Upper lobe of left lung (tissue), 6 donors: ENCODE results near the gene SLC41A3. TPM values are rescaled to one million over a fixed set of nuclear protein-coding genes. Genes with fewer than 3 reads are reported as not detected.
A peak's percentile ranks its signal among the peaks of the same experiment; 100 is the strongest.

ENCODE experiments used
- ATAC-seq, 2 donors: fragments of 200-7000 bp; cut with Tn5 transposase; one replicate each; pipeline ENCODE4 v1.9.1; 2022; ENCODE audit warnings: mild to moderate bottlenecking in 2 of 2, moderate library complexity in 2 of 2; ENCODE audit not compliant: low FRiP score in 2 of 2
- DNase-seq, 2 donors: peaks; one replicate each; pipeline ENCODE4 v3.0.0-alpha.2; 2019 to 2020
- H3K27ac ChIP-seq, 4 donors: fragments of 200-600 bp; sonication (generic); one replicate each; pipeline ENCODE4 v1.5.1; 2016 to 2019
- H3K27me3 ChIP-seq, 4 donors: fragments of 200-600 bp; sonication (generic); one replicate each; pipeline ENCODE4 v1.5.1; 2017 to 2019
- H3K36me3 ChIP-seq, 4 donors: fragments of 200-600 bp; sonication (generic); one replicate each; pipeline ENCODE4 v1.5.1; 2016 to 2019
- H3K4me1 ChIP-seq, 4 donors: fragments of 200-600 bp; sonication (generic); one replicate each; pipeline ENCODE4 v1.5.1; 2018 to 2019
- H3K4me3 ChIP-seq, 4 donors: fragments of 200-600 bp; sonication (generic); one replicate each; pipeline ENCODE4 v1.5.1; 2017 to 2019; ENCODE audit warnings: mild to moderate bottlenecking in 2 of 4, moderate library complexity in 1 of 4
- H3K9me3 ChIP-seq, 4 donors: fragments of 200-600 bp; sonication (generic); one replicate each; pipeline ENCODE4 v1.5.1; 2018 to 2019
- EP300 ChIP-seq, 4 donors: sonication (generic); formaldehyde crosslinking; IDR thresholded peaks; one replicate each; pipeline ENCODE4 v1.5.1; 2017; ENCODE audit warnings: antibody characterized with exemption in 4 of 4, control low read depth in 2 of 4
- POLR2A ChIP-seq, 4 donors: fragments of 450-650 bp; IDR thresholded peaks; one replicate each; pipeline ENCODE4 v1.5.1; 2016 to 2017; ENCODE audit warnings: antibody characterized with exemption in 4 of 4, mild to moderate bottlenecking in 2 of 4
- POLR2AphosphoS5 ChIP-seq, 2 donors: sonication (generic); formaldehyde crosslinking; IDR thresholded peaks; one replicate each; pipeline ENCODE4 v1.5.1; 2017; ENCODE audit warnings: antibody characterized with exemption in 2 of 2
- WGBS, 2 donors: methylation state at CpG; one replicate each; pipeline ENCODE4 v1.1.5; 2017 to 2018; 5-methylcytosine and 5-hydroxymethylcytosine counted together
- total RNA-seq, 6 donors: library from RNA; depleted of rRNA in 4 of 6; stranded (reverse); fragments of >200 nt in 4 of 6; gene quantifications; one replicate each; pipeline versions ENCODE4 v1.1.0 to v1.2.1, GENCODE V29; 2016 to 2021
- TF ChIP-seq, protein P1 (sequence below), 6 experiments: fragments of 450-650 bp in 4 of 6; fragments of 200-600 bp in 2 of 6; sonication (generic) in 2 of 6; IDR thresholded peaks; one replicate each; pipeline ENCODE4 v1.5.1; 2016 to 2019; ENCODE audit warnings: antibody characterized with exemption in 6 of 6
- donor health status: DM: no; HTN: no; CAD: no; lungs with moderate emphysema.
- donor health status: DM: no; HTN: yes; CAD: no; lungs with severe emphysema.

The SLC41A3 gene
- total RNA-seq, 6 donors from 2014 or later, result 17.1 to 40.1 (median 32.3) TPM

DNA sequence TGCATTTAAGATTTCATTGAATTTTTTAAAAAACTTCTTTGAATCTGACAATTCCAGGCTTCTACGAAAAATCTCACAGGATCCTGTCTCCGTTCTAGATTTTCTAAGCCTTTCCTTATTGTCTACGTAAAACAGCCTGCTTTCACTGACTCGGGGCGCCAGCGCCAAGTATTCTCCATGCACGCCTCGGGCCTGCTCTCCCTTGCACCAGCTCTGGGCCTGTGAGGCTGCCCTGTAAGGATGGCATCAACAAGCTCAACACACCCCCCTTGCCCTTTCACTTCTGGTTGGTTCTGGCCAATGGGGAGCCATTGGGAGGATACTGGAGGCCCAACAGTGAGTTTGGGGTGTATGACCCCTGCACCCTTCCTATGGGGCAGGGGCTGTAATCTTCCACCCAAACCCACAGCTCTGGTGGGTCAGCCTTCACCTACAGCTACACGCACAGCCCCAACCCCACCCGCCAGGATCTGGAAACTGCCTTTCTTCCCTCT lies 47.8 kb downstream of the SLC41A3 start:
- no peak overlapping the region for H3K4me3 ChIP-seq
- ATAC-seq (no peak), DNase-seq (peak in 1 of 2 donors; percentile 6)
- no peaks in the 10 kb centered on the region for H3K9me3 ChIP-seq
- no peaks in the 10 kb centered on the region for H3K4me1 ChIP-seq
- H3K36me3 ChIP-seq, result peaks cover 0 to 18% (median 3%) of the 10 kb centered on the region in 4 donors
- TF ChIP-seq POLR2A (IDR thresholded peaks at IDR 0.05) (no peak), POLR2AphosphoS5 (IDR thresholded peaks at IDR 0.05) (no peak), EP300 (IDR thresholded peaks at IDR 0.05) (no peak)
- TF ChIP-seq, protein P1, sequence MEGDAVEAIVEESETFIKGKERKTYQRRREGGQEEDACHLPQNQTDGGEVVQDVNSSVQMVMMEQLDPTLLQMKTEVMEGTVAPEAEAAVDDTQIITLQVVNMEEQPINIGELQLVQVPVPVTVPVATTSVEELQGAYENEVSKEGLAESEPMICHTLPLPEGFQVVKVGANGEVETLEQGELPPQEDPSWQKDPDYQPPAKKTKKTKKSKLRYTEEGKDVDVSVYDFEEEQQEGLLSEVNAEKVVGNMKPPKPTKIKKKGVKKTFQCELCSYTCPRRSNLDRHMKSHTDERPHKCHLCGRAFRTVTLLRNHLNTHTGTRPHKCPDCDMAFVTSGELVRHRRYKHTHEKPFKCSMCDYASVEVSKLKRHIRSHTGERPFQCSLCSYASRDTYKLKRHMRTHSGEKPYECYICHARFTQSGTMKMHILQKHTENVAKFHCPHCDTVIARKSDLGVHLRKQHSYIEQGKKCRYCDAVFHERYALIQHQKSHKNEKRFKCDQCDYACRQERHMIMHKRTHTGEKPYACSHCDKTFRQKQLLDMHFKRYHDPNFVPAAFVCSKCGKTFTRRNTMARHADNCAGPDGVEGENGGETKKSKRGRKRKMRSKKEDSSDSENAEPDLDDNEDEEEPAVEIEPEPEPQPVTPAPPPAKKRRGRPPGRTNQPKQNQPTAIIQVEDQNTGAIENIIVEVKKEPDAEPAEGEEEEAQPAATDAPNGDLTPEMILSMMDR (IDR thresholded peaks at IDR 0.05), result no peak
- no peak overlapping the region for H3K27ac ChIP-seq
- no peaks in the 10 kb centered on the region for H3K27me3 ChIP-seq
- WGBS, 2 donors, result 92 to 96% methylated on average over 10 of the region's 10 CpGs

DNA sequence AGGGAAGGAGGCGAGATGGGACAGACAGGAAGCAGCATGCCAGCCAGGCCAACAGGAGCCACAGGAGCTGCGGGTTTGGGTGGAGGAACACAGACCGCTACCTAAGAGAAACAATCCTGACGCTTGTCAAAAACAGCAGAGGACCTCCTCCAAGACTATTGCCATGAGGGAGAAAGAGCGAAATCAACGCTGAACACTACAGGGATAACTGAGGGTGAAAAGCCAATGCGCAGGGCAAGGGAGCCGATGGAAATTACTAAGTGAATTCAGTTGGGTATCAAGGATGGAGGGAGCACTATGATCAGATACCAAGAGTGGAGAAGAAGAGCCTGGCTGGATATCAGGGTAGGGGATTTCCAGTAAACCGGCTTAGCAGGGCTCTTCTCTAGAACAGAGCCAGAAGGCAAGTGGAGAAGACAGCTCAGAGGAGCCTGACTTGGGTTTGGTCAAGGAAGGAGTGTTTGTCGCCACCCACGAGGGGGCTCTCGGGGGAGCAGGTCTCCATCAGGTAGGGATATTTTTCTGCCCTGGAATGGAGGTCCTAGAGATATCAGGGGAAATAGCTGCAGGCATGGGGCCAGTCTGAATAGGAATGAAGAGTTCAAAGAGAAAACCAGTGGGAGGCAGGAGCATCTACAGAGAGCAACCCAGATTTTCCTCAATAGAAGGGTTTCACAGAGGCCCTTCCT lies 48.4 kb downstream of the SLC41A3 start:
- Histone ChIP-seq H3K9me3 (no peaks in the 10 kb centered on the region), H3K4me1 (no peaks in the 10 kb centered on the region), H3K36me3 (peaks cover 0 to 18% (median 3%) of the 10 kb centered on the region in 4 donors), H3K4me3 (no peak overlapping the region), H3K27me3 (no peaks in the 10 kb centered on the region), H3K27ac (no peak overlapping the region)
- no peak for ATAC-seq
- TF ChIP-seq POLR2AphosphoS5 (IDR thresholded peaks at IDR 0.05), result no peak
- 95 to 96% methylated on average over 12 of the region's 12 CpGs for WGBS, 2 donors
- DNase-seq, result peak in 1 of 2 donors; percentile 11

DNA sequence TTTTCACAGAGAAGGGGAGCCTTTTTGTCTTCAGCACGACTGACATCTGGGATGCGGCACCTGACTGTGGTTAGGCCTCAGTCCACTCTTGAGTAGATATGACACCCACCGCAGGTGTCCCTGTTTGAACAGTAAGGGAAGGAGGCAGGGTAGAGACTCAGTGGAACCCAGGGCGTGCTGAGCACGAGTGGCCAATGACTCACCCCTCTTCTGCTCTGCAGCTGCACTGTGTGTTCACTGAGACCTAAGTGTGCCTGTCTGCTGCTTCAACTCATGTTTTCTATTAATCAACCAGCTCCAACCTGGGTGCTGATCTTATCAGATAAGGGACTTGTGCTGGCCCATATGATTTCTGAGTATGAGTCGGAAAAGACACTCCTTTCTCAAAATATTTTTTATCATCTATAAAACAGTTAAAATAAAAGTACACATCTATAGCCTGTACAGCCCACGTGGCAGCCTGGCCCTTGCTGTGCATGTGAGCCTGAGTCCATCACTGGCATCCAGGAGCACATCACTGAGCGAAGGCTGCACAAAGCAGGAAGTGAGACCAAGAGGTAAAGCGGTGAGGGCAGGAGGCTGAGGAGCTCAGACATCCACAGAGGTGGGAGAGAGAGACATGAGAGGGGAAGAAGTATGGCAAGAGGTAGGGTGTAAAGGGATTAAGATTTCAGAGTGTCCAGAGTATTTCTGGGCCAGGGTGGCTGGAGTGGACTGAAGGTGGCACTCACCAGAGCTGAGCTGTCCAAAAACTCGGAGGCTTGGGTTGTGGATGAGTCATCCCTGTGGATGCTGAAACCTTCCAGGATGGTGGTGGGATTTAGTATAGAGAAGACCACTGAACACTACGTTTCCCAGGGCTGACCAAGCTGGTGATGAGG lies 49.2 kb downstream of the SLC41A3 start:
- H3K27ac ChIP-seq, result no peak overlapping the region
- H3K9me3 ChIP-seq, result no peaks in the 10 kb centered on the region
- H3K4me3 ChIP-seq, result no peak overlapping the region
- peaks cover 0 to 18% (median 3%) of the 10 kb centered on the region in 4 donors for H3K36me3 ChIP-seq
- no peaks in the 10 kb centered on the region for H3K27me3 ChIP-seq
- no peaks in the 10 kb centered on the region for H3K4me1 ChIP-seq
- ATAC-seq, result peak; percentile 23 to 54
- WGBS, 2 donors, result 82% methylated on average over 11 of the region's 11 CpGs
- DNase-seq, result peak in 1 of 2 donors; percentile 12
- TF ChIP-seq EP300 (IDR thresholded peaks at IDR 0.05) (no peak), POLR2A (IDR thresholded peaks at IDR 0.05) (no peak), POLR2AphosphoS5 (IDR thresholded peaks at IDR 0.05) (no peak)
- TF ChIP-seq, protein P1 (IDR thresholded peaks at IDR 0.05), result no peak

DNA sequence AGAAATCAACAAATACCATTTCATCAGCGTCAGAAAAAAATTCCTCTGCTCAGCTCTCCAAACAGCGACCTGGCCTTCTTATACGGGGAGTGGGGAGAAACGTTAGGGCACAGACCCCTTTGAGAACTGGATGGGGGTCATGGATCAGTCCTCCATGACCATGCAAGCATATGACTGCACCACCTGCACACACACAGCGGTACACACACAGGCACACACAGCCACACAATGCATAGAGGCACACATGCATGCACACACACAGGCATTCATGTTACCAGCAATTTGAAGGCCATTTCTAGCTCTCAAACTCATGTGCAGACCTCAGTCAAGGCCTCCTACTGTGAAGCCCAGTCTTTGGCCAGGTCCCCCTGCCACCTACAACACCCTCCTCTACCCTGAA lies 50.2 kb downstream of the SLC41A3 start:
- H3K4me1 ChIP-seq, result no peaks in the 10 kb centered on the region
- peaks cover 0 to 23% (median 3%) of the 10 kb centered on the region in 4 donors for H3K36me3 ChIP-seq
- TF ChIP-seq EP300 (IDR thresholded peaks at IDR 0.05) (no peak), POLR2A (IDR thresholded peaks at IDR 0.05) (no peak), POLR2AphosphoS5 (IDR thresholded peaks at IDR 0.05) (no peak)
- TF ChIP-seq, protein P1 (IDR thresholded peaks at IDR 0.05), result no peak
- DNase-seq (peak in 1 of 2 donors; percentile 6), ATAC-seq (no peak)
- H3K9me3 ChIP-seq, result peaks cover 0 to under 1% (median 0%) of the 10 kb centered on the region in 4 donors
- no peak overlapping the region for H3K27ac ChIP-seq
- H3K4me3 ChIP-seq, result no peak overlapping the region
- 82 to 95% methylated on average over 5 of the region's 5 CpGs for WGBS, 2 donors
- H3K27me3 ChIP-seq, result no peaks in the 10 kb centered on the region
